K562 (cell line): Measurements from ENCODE around the gene COL5A1. TPM values are rescaled to one million over a fixed set of nuclear protein-coding genes. Genes with fewer than 3 reads are reported as not detected.

ENCODE experiments used
- ATAC-seq: fragments of 200-7000 bp; cut with Tn5 transposase; 3 replicates; pipeline ENCODE4 v1.9.1; 2020; ENCODE audit warnings: moderate library complexity
- BruUV-seq: library from RNA; stranded (reverse); fragments of 400-500 nt; replicated peaks from 2 replicates; lab custom pipeline; 2021; lab: Mats Ljungman, UMichigan
- CTCF ChIA-PET: fragments of 300-600 bp; formaldehyde crosslinking; extraction: SDS; loops from one replicate; lab custom pipeline; 2021; ENCODE audit warnings: low intra/inter-chr PET ratio; lab: Yijun Ruan, JAX
- POLR2A ChIA-PET: fragments of 300-600, 350-650 bp; sonication (Branson Sonifier 250); formaldehyde crosslinking; extraction: SDS; loops from one replicate; lab custom pipeline; 2021; ENCODE audit warnings: antibody characterized with exemption, inconsistent platforms; lab: Yijun Ruan, JAX
- DNase-seq, 4 experiments: peaks; one replicate each; pipeline versions ENCODE4 v3.0.0 to v3.0.0-alpha.2; 2011 to 2018; ENCODE audit warnings: low spot score in 3 of 4, mixed read lengths in 3 of 4; ENCODE audit errors: extremely low read depth in 1 of 4
- FAIRE-seq: peaks from 2 replicates; lab custom pipeline; 2011; peaks lifted over from hg19 to GRCh38; lab: Jason Lieb, UNC
- H2AFZ ChIP-seq: 2 replicates; pipeline ENCODE4 v1.6.0; 2011; ENCODE audit warnings: low read depth, low read length, control low read depth, inconsistent platforms
- H3K27ac ChIP-seq: fragments of 200-600 bp; 3 replicates; pipeline ENCODE4 v1.8.0; 2011; ENCODE audit warnings: low read depth, mild to moderate bottlenecking, control low read depth, inconsistent platforms, low read length, moderate library complexity, mixed read lengths; ENCODE audit errors: extremely low read depth
- H3K27me3 ChIP-seq, 2 experiments: fragments of 300-600 bp in 1 of 2; 2 replicates in 1 of 2; 3 replicates in 1 of 2; pipeline versions ENCODE4 v1.6.0 to v1.8.0; 2011; ENCODE audit warnings: inconsistent platforms in 2 of 2, low read length in 2 of 2, mild to moderate bottlenecking in 1 of 2, mixed read lengths in 1 of 2, moderate library complexity in 1 of 2; ENCODE audit not compliant: control insufficient read depth in 2 of 2, insufficient read depth in 2 of 2
- H3K36me3 ChIP-seq: fragments of 300-600 bp; 3 replicates; pipeline ENCODE4 v1.8.0; 2011; ENCODE audit warnings: mild to moderate bottlenecking, low read length, inconsistent platforms; ENCODE audit not compliant: control insufficient read depth, insufficient read depth
- H3K4me1 ChIP-seq, 2 experiments: fragments of 200-600 bp in 1 of 2; replicated peaks in 1 of 2; 2 replicates in 1 of 2; 3 replicates in 1 of 2; pipeline versions ENCODE4 v1.5.1 to v1.8.0; 2011; ENCODE audit warnings: inconsistent platforms in 2 of 2, low read length in 2 of 2, mild to moderate bottlenecking in 1 of 2, mixed read lengths in 1 of 2, moderate library complexity in 1 of 2; ENCODE audit not compliant: control insufficient read depth in 2 of 2, insufficient read depth in 2 of 2
- H3K4me2 ChIP-seq: 2 replicates; pipeline ENCODE4 v1.6.1; 2011; ENCODE audit warnings: low read length, control low read depth, inconsistent platforms, mixed read lengths; ENCODE audit not compliant: insufficient read depth
- H3K4me3 ChIP-seq: fragments of 200-600 bp; sonication (generic), shearing (Covaris generic); 2 replicates; pipeline ENCODE4 v1.5.1; 2016; ENCODE audit warnings: control low read depth, inconsistent platforms
- H3K79me2 ChIP-seq: fragments of 200-600 bp; 3 replicates; pipeline ENCODE4 v1.8.0; 2011; ENCODE audit warnings: low read length, inconsistent platforms; ENCODE audit not compliant: control insufficient read depth, insufficient read depth
- H3K9ac ChIP-seq, 2 experiments: 2 replicates each; pipeline versions ENCODE4 v1.6.0 to v1.6.1; 2011; ENCODE audit warnings: low read depth in 2 of 2, low read length in 2 of 2, control low read depth in 1 of 2, inconsistent platforms in 1 of 2, mild to moderate bottlenecking in 1 of 2, mixed read lengths in 1 of 2; ENCODE audit not compliant: insufficient read depth in 1 of 2
- H3K9me1 ChIP-seq: one replicate; pipeline ENCODE4 v1.6.0; 2011; ENCODE audit warnings: inconsistent platforms, mild to moderate bottlenecking, low read length, moderate library complexity; ENCODE audit not compliant: control insufficient read depth, insufficient read depth
- H3K9me3 ChIP-seq: replicated peaks from 2 replicates; pipeline ENCODE4 v1.5.1; 2011; ENCODE audit warnings: low read depth, low read length, inconsistent platforms; ENCODE audit not compliant: control insufficient read depth, insufficient read depth
- H4K20me1 ChIP-seq: replicated peaks from 2 replicates; pipeline ENCODE4 v1.6.1; 2011; ENCODE audit warnings: low read length, inconsistent platforms, mixed read lengths; ENCODE audit not compliant: control insufficient read depth, insufficient read depth
- MEF2D ChIP-seq: conservative IDR thresholded peaks from 2 replicates; pipeline ENCODE4 v1.6.1; 2016; ENCODE audit warnings: low read depth, missing genetic modification characterization, missing compliant biosample characterization
- PHF8 ChIP-seq: fragments of 200-600 bp; sonication (generic); IDR thresholded peaks from 2 replicates; pipeline ENCODE4 v1.6.1; 2012; ENCODE audit warnings: mixed run types, mild to moderate bottlenecking, inconsistent platforms, low read length, moderate library complexity, borderline replicate concordance
- ZNF12 ChIP-seq: sonication (generic); formaldehyde crosslinking; IDR thresholded peaks from 2 replicates; pipeline ENCODE4 v1.4.0; 2020; ENCODE audit warnings: mild to moderate bottlenecking, missing genetic modification reagents
- ZNF77 ChIP-seq: fragments of 250-450 bp; sonication (Bioruptor Pico); IDR thresholded peaks from 2 replicates; pipeline ENCODE4 v1.5.0; 2020
- WGBS: fragments of 100-300 bp; shearing (Covaris generic); methylation state at CpG from one replicate; pipeline ENCODE4 v1.1.6; 2016; ENCODE audit warnings: low coverage, mixed read lengths; ENCODE audit not compliant: insufficient coverage; ENCODE audit errors: missing lambda C conversion rate; 5-methylcytosine and 5-hydroxymethylcytosine counted together
- in situ Hi-C: fragments of 300-500 bp; cut with MboI; formaldehyde crosslinking; loops from 4 replicates; pipeline ENCODE4 v1.15.0; 2018; ENCODE audit warnings: inconsistent platforms, mixed read lengths
- intact Hi-C: fragments of 100-400 bp; cut with micrococcal nuclease; formaldehyde crosslinking; loops from 2 replicates; pipeline ENCODE4 v1.14.2; 2022
- polyA plus RNA-seq, 8 experiments: library from polyadenylated mRNA; depleted of rRNA in 4 of 8; stranded (reverse) in 5 of 8; unstranded in 3 of 8; fragments of >200 nt; fragmentation: Nextera tagmentation in 2 of 8; fragmentation: Illumina TruSeq in 1 of 8; extraction: Ambion mirVana in 2 of 8; extraction: Trizol in 1 of 8; gene quantifications; 2 replicates each; pipeline versions ENCODE4 v1.2.1 to v1.2.3, GENCODE V29; 2011 to 2014; ENCODE audit warnings: inconsistent platforms in 1 of 8, missing spikeins in 1 of 8
- total RNA-seq, 7 experiments: library from RNA; depleted of rRNA in 6 of 7; stranded (reverse); fragments of >200 nt in 6 of 7; fragmentation: Illumina TruSeq in 2 of 7; extraction: Trizol in 2 of 7; gene quantifications; 2 replicates each; pipeline versions ENCODE4 v1.2.1 to v1.2.3, GENCODE V29; 2011 to 2021; ENCODE audit warnings: low replicate concordance in 1 of 7
- TF ChIP-seq, protein P1 (sequence below): fragments of 250-450 bp; sonication (Bioruptor Pico); IDR thresholded peaks from 2 replicates; pipeline ENCODE4 v1.9.0; 2021; ENCODE audit warnings: mild to moderate bottlenecking, inconsistent platforms

COL5A1 gene
- total and polyA plus RNA-seq, 9 of the 15 experiments (the other 6 are each of a cell fraction or from before 2014, with no cell fraction given) = under 0.01 to 0.13 (median 0.04) TPM; not detected in 6

DNA sequence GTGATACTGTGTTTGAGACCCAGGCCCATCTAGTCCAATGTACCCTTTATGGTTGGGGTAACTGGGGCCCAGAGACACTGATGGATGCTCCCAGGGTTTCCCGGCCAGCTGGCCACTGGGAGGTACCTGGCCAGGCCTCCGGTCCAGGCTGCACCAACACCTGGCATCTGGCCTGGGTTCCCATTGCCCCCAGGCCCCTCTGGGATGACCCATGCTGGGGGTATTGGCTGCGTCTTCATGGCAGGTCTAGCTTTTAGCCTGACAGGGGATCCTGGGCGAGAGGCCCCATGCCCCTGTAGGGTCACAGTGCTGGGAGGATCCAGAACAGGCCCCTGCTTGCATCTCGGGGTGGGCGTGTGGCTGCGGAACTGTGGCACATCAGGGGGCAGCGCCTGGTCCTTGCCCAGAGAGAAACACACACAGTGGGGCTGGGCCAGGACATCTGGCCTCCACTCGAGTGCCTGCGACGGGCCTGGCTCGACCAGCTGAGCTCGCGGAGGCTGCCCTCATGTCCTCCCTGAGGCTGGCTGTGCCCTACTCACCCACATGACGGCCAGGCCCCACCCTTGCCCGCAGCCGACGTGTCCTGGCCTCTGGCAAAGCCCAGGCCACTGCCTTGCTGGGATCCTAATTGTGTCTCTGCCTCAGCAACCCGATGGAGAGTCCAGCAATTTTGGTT lies 21.5 kb upstream of the COL5A1 start:
- intact Hi-C loops = no loop called here
- WGBS = 1% methylated on average over 19 of the region's 19 CpGs
- in situ Hi-C loops = no loop called here
- Histone ChIP-seq H3K4me2 (no peak overlapping the region), H3K27ac (no peak overlapping the region), H3K9ac (no peak overlapping the region)
- TF ChIP-seq MEF2D (tag) (no peak), PHF8 (no peak), ZNF77 (CRISPR knock-in tag) (no peak), ZNF12 (CRISPR knock-in tag) (no peak)
- TF ChIP-seq, protein P1, sequence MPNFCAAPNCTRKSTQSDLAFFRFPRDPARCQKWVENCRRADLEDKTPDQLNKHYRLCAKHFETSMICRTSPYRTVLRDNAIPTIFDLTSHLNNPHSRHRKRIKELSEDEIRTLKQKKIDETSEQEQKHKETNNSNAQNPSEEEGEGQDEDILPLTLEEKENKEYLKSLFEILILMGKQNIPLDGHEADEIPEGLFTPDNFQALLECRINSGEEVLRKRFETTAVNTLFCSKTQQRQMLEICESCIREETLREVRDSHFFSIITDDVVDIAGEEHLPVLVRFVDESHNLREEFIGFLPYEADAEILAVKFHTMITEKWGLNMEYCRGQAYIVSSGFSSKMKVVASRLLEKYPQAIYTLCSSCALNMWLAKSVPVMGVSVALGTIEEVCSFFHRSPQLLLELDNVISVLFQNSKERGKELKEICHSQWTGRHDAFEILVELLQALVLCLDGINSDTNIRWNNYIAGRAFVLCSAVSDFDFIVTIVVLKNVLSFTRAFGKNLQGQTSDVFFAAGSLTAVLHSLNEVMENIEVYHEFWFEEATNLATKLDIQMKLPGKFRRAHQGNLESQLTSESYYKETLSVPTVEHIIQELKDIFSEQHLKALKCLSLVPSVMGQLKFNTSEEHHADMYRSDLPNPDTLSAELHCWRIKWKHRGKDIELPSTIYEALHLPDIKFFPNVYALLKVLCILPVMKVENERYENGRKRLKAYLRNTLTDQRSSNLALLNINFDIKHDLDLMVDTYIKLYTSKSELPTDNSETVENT (CRISPR knock-in tag) = no peak
- TF ChIP-seq, all 486 proteins: peak for 0
- Histone ChIP-seq H4K20me1 (peaks cover 8% of the 10 kb centered on the region; the same call in 1 of the 2 replicates), H3K9me1 (no peaks in the 10 kb centered on the region), H3K36me3 (no peaks in the 10 kb centered on the region), H3K9me3 (no peaks in the 10 kb centered on the region), H3K4me3 (no peak overlapping the region), H3K27me3 (peaks cover 3 to 70% of the 10 kb centered on the region in 2 experiments; a peak in 3 of 5 replicates), H2AFZ (no peak overlapping the region), H3K79me2 (no peaks in the 10 kb centered on the region), H3K4me1 (no peaks in the 10 kb centered on the region)
- no TSS peak for BruUV-seq
- ATAC-seq = no peak
- FAIRE-seq = no peak
- ChIA-PET CTCF (no interaction called here), POLR2A (interaction anchor here (0.6 kb wide), 1 partner anchor 12 kb away, joined by 3 read pairs; no protein-coding TSS in a partner anchor)
- no peak for DNase-seq
